GM23248 (cell line): ENCODE data around the gene FAM171A1.

Experiments used
- EZH2 ChIP-seq: fragments of 200-600 bp; sonication (generic); IDR thresholded peaks from 2 replicates; pipeline ENCODE4 v1.6.1; 2018; ENCODE audit warnings: antibody characterized with exemption, mild to moderate bottlenecking; ENCODE audit not compliant: insufficient read depth, poor library complexity, severe bottlenecking
- EZH2phosphoT487 ChIP-seq: fragments of 200-600 bp; sonication (generic); IDR thresholded peaks from 2 replicates; pipeline ENCODE4 v1.6.1; 2018; ENCODE audit warnings: antibody characterized with exemption, moderate library complexity, mild to moderate bottlenecking, low read depth; ENCODE audit not compliant: insufficient read depth

- TF ChIP-seq EZH2 (no peak), EZH2phosphoT487 (no peak)
These were observed 195.5 kb downstream of the FAM171A1 start for GRCh38 chr10:15175587-15175986.
